H1 (cell line): ENCODE results near the gene UTP25. TPM values are rescaled to one million over a fixed set of nuclear protein-coding genes. Genes with fewer than 3 reads are reported as not detected.

Experiments
- HDAC2 ChIP-seq, 2 experiments: fragments of 300-600 bp in 1 of 2; sonication (generic) in 1 of 2; IDR thresholded peaks; 2 replicates each; pipeline ENCODE4 v1.6.1; 2011 to 2012; ENCODE audit warnings: low read depth in 2 of 2, low read length in 2 of 2, mild to moderate bottlenecking in 2 of 2, moderate library complexity in 2 of 2, borderline replicate concordance in 1 of 2, inconsistent platforms in 1 of 2
- RBBP5 ChIP-seq: IDR thresholded peaks from 2 replicates; pipeline ENCODE4 v1.7.1; 2012; ENCODE audit warnings: low read depth, mild to moderate bottlenecking, inconsistent platforms, low read length, moderate library complexity, borderline replicate concordance
- RXRA ChIP-seq: IDR thresholded peaks from 2 replicates; pipeline ENCODE4 v1.6.1; 2011; ENCODE audit warnings: low read depth, mild to moderate bottlenecking, low read length, moderate library complexity; ENCODE audit not compliant: insufficient read depth
- TBP ChIP-seq: IDR thresholded peaks from 2 replicates; pipeline ENCODE4 v1.6.1; 2011; ENCODE audit warnings: low read depth, low read length, improper control_type of control experiment
- polyA plus RNA-seq, 7 experiments: library from polyadenylated mRNA; depleted of rRNA in 3 of 7; stranded (reverse) in 5 of 7; unstranded in 2 of 7; fragments of >200 nt in 5 of 7; fragments of 200-250 nt in 2 of 7; gene quantifications; 1 replicate in 5 of 7; 2 replicates in 1 of 7; 4 replicates in 1 of 7; pipeline versions ENCODE4 v1.2.1 to v1.2.3, GENCODE V29; 2011 to 2013; ENCODE audit warnings: missing spikeins in 2 of 7, mixed read lengths in 2 of 7
- total RNA-seq: library from RNA; stranded (reverse); fragmentation: NEBNext Ultra II Directional; extraction: Animal tissue kit (Norgen Biotek cat#: 25700); gene quantifications from 2 replicates; pipeline ENCODE4 v1.2.1, GENCODE V29; 2021
- TF ChIP-seq, protein P1 (sequence below): IDR thresholded peaks from 2 replicates; pipeline ENCODE4 v1.6.1; 2012; ENCODE audit warnings: inconsistent platforms

UTP25 gene
- total and polyA plus RNA-seq, 2 of the 8 experiments (the other 6 are each of a cell fraction or from before 2014, with no cell fraction given) = 4.0 to 7.6 TPM

GRCh38 chr1:209880031-209880430, 52.3 kb downstream of the UTP25 start (continued):
- TF ChIP-seq, protein P1, sequence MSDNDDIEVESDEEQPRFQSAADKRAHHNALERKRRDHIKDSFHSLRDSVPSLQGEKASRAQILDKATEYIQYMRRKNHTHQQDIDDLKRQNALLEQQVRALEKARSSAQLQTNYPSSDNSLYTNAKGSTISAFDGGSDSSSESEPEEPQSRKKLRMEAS = no peak
- no peak for TF ChIP-seq TBP
- TF ChIP-seq HDAC2 (IDR thresholded peaks at IDR 0.05; ENCODE audit: borderline replicate concordance in 1 of 2, low read depth in 2 of 2, low read length in 2 of 2) = no peak
- TF ChIP-seq RXRA = no peak
- TF ChIP-seq RBBP5 = no peak
